Breast epithelium (tissue), 3 donors: ENCODE data around the gene PARD3B.

Experiments used
- POLR2AphosphoS5 ChIP-seq, 3 donors: sonication (generic); formaldehyde crosslinking; IDR thresholded peaks; one replicate each; pipeline ENCODE4 v1.6.1; 2017; ENCODE audit warnings: antibody characterized with exemption in 3 of 3
- TF ChIP-seq, protein P1 (sequence below), 3 donors: fragments of 450-650 bp; IDR thresholded peaks; one replicate each; pipeline ENCODE4 v1.5.1; 2016 to 2017; ENCODE audit warnings: antibody characterized with exemption in 3 of 3, mild to moderate bottlenecking in 3 of 3, moderate library complexity in 3 of 3

DNA sequence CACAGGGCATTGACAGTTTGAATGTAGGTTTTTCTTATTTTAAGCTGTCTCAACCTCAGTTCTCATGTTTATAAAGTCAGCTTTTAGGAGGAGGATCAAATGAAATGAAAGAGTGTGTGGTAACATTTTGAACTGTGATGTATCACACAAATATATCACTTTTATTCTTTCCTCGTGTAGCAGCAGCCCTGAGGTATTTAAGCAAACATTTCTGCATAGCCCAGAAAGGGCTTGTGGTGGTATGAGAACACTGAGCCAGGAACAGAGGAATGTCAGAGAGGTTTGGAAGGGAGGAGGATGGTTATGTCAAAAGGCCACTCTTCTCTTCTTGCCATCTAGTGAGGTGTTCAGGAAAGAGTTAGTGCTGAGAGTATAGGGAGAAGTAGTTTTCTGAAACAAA is 150.2 kb downstream of the PARD3B start:
- TF ChIP-seq, protein P1, sequence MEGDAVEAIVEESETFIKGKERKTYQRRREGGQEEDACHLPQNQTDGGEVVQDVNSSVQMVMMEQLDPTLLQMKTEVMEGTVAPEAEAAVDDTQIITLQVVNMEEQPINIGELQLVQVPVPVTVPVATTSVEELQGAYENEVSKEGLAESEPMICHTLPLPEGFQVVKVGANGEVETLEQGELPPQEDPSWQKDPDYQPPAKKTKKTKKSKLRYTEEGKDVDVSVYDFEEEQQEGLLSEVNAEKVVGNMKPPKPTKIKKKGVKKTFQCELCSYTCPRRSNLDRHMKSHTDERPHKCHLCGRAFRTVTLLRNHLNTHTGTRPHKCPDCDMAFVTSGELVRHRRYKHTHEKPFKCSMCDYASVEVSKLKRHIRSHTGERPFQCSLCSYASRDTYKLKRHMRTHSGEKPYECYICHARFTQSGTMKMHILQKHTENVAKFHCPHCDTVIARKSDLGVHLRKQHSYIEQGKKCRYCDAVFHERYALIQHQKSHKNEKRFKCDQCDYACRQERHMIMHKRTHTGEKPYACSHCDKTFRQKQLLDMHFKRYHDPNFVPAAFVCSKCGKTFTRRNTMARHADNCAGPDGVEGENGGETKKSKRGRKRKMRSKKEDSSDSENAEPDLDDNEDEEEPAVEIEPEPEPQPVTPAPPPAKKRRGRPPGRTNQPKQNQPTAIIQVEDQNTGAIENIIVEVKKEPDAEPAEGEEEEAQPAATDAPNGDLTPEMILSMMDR (IDR thresholded peaks at IDR 0.05), result no peak
- TF ChIP-seq POLR2AphosphoS5 (IDR thresholded peaks at IDR 0.05), result no peak
